ENCODE measurements around the gene UBE2O.

The UBE2O gene

GRCh38 chr17:76369379-76369778, 83.6 kb downstream of the UBE2O start:
- ATAC-seq, result no peak
- TF ChIP-seq SNAI2 (CRISPR knock-in tag; IDR thresholded peaks at IDR 0.05) (no peak), PATZ1 (CRISPR knock-in tag; IDR thresholded peaks at IDR 0.05; ENCODE audit: borderline replicate concordance) (no peak), ARNTL (CRISPR knock-in tag; IDR thresholded peaks at IDR 0.05; ENCODE audit: borderline replicate concordance, low read depth) (no peak)
- TF ChIP-seq, protein P1, sequence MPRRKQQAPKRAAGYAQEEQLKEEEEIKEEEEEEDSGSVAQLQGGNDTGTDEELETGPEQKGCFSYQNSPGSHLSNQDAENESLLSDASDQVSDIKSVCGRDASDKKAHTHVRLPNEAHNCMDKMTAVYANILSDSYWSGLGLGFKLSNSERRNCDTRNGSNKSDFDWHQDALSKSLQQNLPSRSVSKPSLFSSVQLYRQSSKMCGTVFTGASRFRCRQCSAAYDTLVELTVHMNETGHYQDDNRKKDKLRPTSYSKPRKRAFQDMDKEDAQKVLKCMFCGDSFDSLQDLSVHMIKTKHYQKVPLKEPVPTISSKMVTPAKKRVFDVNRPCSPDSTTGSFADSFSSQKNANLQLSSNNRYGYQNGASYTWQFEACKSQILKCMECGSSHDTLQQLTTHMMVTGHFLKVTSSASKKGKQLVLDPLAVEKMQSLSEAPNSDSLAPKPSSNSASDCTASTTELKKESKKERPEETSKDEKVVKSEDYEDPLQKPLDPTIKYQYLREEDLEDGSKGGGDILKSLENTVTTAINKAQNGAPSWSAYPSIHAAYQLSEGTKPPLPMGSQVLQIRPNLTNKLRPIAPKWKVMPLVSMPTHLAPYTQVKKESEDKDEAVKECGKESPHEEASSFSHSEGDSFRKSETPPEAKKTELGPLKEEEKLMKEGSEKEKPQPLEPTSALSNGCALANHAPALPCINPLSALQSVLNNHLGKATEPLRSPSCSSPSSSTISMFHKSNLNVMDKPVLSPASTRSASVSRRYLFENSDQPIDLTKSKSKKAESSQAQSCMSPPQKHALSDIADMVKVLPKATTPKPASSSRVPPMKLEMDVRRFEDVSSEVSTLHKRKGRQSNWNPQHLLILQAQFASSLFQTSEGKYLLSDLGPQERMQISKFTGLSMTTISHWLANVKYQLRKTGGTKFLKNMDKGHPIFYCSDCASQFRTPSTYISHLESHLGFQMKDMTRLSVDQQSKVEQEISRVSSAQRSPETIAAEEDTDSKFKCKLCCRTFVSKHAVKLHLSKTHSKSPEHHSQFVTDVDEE (CRISPR knock-in tag; IDR thresholded peaks at IDR 0.05), result no peak

GRCh38 chr17:76368545-76368944, 84.4 kb downstream of the UBE2O start:
- TF ChIP-seq GLIS3 (CRISPR knock-in tag; IDR thresholded peaks at IDR 0.05), result no peak
- peak; percentile 86 for TF ChIP-seq TCF4 (CRISPR knock-in tag; IDR thresholded peaks at IDR 0.05; ENCODE audit: borderline replicate concordance)
- ATAC-seq, result peak; percentile 69

DNA sequence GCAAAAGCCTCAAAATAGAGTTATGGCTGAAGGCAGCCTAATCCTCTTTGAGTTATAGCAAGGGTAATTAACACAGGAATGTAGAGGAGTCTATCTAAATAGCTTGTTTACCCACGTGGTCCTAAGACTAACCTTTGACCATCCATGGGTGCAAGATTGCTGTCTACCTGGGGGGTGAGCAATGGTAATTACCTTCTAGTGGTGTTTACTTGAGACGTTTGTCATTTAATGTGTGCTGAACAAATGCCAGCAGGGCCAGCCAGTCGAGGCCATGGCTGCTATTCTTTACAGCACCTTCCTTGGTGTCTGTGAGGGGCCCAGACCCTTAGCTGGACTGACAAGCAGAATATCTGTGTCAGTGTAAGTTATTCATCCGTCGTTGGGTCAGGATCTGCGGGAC, 85.3 kb downstream of the UBE2O start:
- no peak for TF ChIP-seq CREB5 (CRISPR knock-in tag; IDR thresholded peaks at IDR 0.05; ENCODE audit: low read depth)
- no peak for TF ChIP-seq ARNTL (CRISPR knock-in tag; IDR thresholded peaks at IDR 0.05; ENCODE audit: borderline replicate concordance, low read depth)
- no peak for TF ChIP-seq GLIS3 (CRISPR knock-in tag; IDR thresholded peaks at IDR 0.05)
- TF ChIP-seq SNAI2 (CRISPR knock-in tag; IDR thresholded peaks at IDR 0.05), result no peak
- no peak for TF ChIP-seq ZNF8 (CRISPR knock-in tag; IDR thresholded peaks at IDR 0.05)
- no peak for TF ChIP-seq TOX (CRISPR knock-in tag; IDR thresholded peaks at IDR 0.05; ENCODE audit: borderline replicate concordance)
- TF ChIP-seq ISL1 (CRISPR knock-in tag; IDR thresholded peaks at IDR 0.05), result no peak
- TF ChIP-seq ZNF565 (CRISPR knock-in tag; conservative IDR thresholded peaks at IDR 0.05; ENCODE audit: low read depth), result no peak

GRCh38 chr17:76366247-76366646, 86.7 kb downstream of the UBE2O start:
- ATAC-seq, result no peak
- TF ChIP-seq ARNTL (CRISPR knock-in tag; IDR thresholded peaks at IDR 0.05; ENCODE audit: borderline replicate concordance, low read depth) (no peak), CSDC2 (CRISPR knock-in tag; IDR thresholded peaks at IDR 0.05) (no peak), CREB5 (CRISPR knock-in tag; IDR thresholded peaks at IDR 0.05; ENCODE audit: low read depth) (no peak), BACH2 (CRISPR knock-in tag; IDR thresholded peaks at IDR 0.05; ENCODE audit: borderline replicate concordance) (no peak), ZFP30 (CRISPR knock-in tag; IDR thresholded peaks at IDR 0.05) (no peak), ESRRG (CRISPR knock-in tag; IDR thresholded peaks at IDR 0.05) (no peak), TCF4 (CRISPR knock-in tag; IDR thresholded peaks at IDR 0.05; ENCODE audit: borderline replicate concordance) (no peak), SNAI2 (CRISPR knock-in tag; IDR thresholded peaks at IDR 0.05) (no peak), GLIS3 (CRISPR knock-in tag; IDR thresholded peaks at IDR 0.05) (no peak), ZNF70 (CRISPR knock-in tag; IDR thresholded peaks at IDR 0.05) (no peak), ZFP3 (CRISPR knock-in tag; IDR thresholded peaks at IDR 0.05) (no peak), PATZ1 (CRISPR knock-in tag; IDR thresholded peaks at IDR 0.05; ENCODE audit: borderline replicate concordance) (no peak), ZNF8 (CRISPR knock-in tag; IDR thresholded peaks at IDR 0.05) (no peak), OSR1 (CRISPR knock-in tag; IDR thresholded peaks at IDR 0.05) (no peak), RARB (CRISPR knock-in tag; IDR thresholded peaks at IDR 0.05) (no peak), TOX (CRISPR knock-in tag; IDR thresholded peaks at IDR 0.05; ENCODE audit: borderline replicate concordance) (no peak), ZNF565 (CRISPR knock-in tag; conservative IDR thresholded peaks at IDR 0.05; ENCODE audit: low read depth) (no peak)
- TF ChIP-seq, protein P2, sequence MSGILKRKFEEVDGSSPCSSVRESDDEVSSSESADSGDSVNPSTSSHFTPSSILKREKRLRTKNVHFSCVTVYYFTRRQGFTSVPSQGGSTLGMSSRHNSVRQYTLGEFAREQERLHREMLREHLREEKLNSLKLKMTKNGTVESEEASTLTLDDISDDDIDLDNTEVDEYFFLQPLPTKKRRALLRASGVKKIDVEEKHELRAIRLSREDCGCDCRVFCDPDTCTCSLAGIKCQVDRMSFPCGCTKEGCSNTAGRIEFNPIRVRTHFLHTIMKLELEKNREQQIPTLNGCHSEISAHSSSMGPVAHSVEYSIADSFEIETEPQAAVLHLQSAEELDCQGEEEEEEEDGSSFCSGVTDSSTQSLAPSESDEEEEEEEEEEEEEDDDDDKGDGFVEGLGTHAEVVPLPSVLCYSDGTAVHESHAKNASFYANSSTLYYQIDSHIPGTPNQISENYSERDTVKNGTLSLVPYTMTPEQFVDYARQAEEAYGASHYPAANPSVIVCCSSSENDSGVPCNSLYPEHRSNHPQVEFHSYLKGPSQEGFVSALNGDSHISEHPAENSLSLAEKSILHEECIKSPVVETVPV (CRISPR knock-in tag; IDR thresholded peaks at IDR 0.05), result no peak
- TF ChIP-seq, protein P1 (CRISPR knock-in tag; IDR thresholded peaks at IDR 0.05), result no peak

More for the DNA sequence above, 85.3 kb downstream of the UBE2O start:
- no peak for ATAC-seq
